Measurements from ENCODE around the gene LHFPL2. TPM values are rescaled to one million over a fixed set of nuclear protein-coding genes. Genes with fewer than 3 reads are reported as not detected.

The LHFPL2 gene
- total RNA-seq, 1 experiment from 2014 or later: 17.9 TPM

DNA sequence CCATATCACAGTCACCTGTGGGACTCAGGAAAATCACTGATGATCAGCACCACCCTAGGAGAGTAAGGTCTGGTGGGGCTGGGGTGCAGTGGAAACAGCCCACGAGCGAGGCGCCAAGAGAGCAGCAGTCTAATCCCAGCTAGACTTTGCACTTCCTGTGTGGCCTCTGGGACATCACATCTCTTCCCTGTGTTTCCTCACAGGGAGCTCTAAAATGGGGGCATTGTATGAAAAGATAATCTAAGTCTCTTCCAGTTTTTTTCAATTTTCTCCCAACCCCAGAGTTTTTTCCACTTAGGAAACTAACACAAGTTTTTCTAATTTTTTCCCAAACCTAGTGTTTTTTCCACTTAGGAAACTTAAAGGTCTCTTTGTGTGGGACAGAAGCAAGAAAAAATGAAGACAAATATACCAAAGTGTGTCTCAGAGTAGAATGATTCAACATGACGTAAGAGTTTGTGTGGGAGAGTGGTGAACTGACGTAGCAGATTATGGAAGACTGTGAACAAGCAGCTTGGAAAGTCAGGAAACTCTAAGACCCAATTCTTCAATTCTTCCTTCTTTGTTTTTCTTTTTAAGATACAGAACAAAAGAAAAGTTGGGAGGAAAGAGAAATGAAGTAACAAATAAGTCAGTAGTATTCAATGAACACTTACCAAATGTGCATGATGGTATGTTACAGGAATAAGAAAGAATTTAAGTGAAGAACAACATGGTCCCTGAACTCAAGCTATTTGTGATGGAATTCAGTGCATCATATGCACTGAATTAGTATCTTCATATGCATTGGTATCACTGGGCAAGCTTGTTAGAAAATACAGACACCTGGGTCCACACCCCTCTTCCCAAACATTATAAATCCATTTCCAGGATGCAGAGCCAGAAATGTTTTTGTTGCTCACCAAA is 51.3 kb downstream of the LHFPL2 start (continued):
- TF ChIP-seq, protein P1, sequence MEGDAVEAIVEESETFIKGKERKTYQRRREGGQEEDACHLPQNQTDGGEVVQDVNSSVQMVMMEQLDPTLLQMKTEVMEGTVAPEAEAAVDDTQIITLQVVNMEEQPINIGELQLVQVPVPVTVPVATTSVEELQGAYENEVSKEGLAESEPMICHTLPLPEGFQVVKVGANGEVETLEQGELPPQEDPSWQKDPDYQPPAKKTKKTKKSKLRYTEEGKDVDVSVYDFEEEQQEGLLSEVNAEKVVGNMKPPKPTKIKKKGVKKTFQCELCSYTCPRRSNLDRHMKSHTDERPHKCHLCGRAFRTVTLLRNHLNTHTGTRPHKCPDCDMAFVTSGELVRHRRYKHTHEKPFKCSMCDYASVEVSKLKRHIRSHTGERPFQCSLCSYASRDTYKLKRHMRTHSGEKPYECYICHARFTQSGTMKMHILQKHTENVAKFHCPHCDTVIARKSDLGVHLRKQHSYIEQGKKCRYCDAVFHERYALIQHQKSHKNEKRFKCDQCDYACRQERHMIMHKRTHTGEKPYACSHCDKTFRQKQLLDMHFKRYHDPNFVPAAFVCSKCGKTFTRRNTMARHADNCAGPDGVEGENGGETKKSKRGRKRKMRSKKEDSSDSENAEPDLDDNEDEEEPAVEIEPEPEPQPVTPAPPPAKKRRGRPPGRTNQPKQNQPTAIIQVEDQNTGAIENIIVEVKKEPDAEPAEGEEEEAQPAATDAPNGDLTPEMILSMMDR (IDR thresholded peaks at IDR 0.05 in 2 of 3, conservative IDR thresholded peaks at IDR 0.05 in 1 of 3; ENCODE audit: borderline replicate concordance in 1 of 3, insufficient read depth in 1 of 3, low read depth in 2 of 3, low read length in 2 of 3): no peak
- TF ChIP-seq CEBPB (IDR thresholded peaks at IDR 0.05; ENCODE audit: low read depth): peak; percentile 70
- no peak for TF ChIP-seq YY1 (IDR thresholded peaks at IDR 0.05; ENCODE audit: extremely low read depth, insufficient replicate concordance, low read depth, low read length)
- no peak for TF ChIP-seq ELF1 (IDR thresholded peaks at IDR 0.05; ENCODE audit: borderline replicate concordance, low read depth)
- TF ChIP-seq, protein P2, sequence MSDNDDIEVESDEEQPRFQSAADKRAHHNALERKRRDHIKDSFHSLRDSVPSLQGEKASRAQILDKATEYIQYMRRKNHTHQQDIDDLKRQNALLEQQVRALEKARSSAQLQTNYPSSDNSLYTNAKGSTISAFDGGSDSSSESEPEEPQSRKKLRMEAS (IDR thresholded peaks at IDR 0.05): no peak
- TF ChIP-seq ZNF274 (IDR thresholded peaks at IDR 0.05; ENCODE audit: low read depth, low read length): no peak
- no peak for TF ChIP-seq POLR2AphosphoS5 (IDR thresholded peaks at IDR 0.05; ENCODE audit: low read depth, low read length)
- peak; percentile 63 for TF ChIP-seq FOSL1 (IDR thresholded peaks at IDR 0.05; ENCODE audit: low read depth)
- no peak for TF ChIP-seq TCF7L2 (IDR thresholded peaks at IDR 0.05; ENCODE audit: borderline replicate concordance, extremely low read depth, insufficient read depth, insufficient read length)
- TF ChIP-seq JUND (IDR thresholded peaks at IDR 0.05): peak; percentile 37; the same call in 1 of the 2 replicates
- TF ChIP-seq CBX3 (IDR thresholded peaks at IDR 0.05; ENCODE audit: low read depth): 0 out of 2 replicates have a peak, but pooled peaks have one; percentile 10
- TF ChIP-seq SIN3A (IDR thresholded peaks at IDR 0.05; ENCODE audit: low read depth): no peak
